HG03571 (cell line): ENCODE measurements around the gene CDK14.
"Not testable (repeated sequence)": the region's sequence is repeated elsewhere in the genome, so short reads cannot be mapped to it uniquely, and the experiment has no call there.

ENCODE experiments used
- ATAC-seq: cut with Tn5 transposase; IDR thresholded peaks from one replicate; pipeline ENCODE4 v1.9.1; 2021; ENCODE audit not compliant: unreplicated experiment

Gene CDK14

DNA sequence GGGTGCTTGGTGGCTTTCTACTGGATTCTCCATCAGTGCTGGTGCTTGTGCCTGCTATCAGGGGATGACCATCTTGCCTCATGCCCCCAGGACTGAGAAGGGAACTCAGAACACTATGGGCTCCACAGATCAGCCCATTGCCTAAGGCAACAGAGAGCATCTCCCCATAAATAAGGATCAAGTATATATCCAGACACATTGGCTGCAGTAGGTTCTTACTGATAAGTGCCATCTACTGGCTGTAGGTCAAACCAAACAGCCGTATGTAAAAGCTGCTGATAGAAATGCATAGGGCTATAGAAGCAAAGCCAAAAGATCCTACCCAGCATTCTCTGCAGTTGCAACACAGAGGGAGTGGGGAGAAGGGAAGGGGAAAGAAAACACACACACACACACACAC, 153.7 kb downstream of the CDK14 start:
- peak; percentile 61 for ATAC-seq

DNA sequence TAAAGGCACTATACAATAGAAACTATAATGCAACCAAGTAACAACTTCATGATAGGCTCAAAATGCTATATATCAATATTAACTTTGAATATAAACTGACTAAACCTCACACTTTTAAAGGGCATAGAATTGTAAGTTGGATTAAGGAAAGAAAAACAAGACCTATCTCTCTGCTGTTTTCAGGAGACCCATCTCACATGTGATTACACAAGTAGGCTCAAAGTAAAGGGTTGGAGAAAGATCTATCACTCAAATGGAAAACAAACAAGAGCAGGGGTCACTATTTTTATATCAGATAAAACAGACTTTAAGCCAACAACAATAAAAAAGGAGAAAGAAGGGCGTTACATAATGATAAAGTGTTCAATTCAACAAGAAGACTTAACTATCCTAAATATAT, 155.5 kb downstream of the CDK14 start:
- ATAC-seq: no peak

DNA sequence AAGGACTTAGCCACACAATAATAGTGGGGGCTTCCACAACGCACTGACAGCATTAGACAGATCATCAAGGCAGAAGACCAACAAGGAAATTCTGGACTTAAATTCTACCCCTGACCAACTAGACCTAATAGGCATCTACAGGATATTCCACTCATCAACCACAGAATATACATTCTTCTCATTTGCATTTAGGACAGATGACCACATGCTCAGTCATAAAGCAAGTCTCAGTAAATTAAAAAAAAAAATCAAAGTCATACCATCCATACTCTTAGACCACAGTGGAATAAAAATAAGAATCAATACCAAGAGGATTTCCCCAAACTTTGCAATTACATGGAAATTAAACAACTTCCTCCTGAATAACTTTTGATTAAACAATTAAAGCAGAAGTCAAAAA, 155.9 kb downstream of the CDK14 start:
- no peak for ATAC-seq

DNA sequence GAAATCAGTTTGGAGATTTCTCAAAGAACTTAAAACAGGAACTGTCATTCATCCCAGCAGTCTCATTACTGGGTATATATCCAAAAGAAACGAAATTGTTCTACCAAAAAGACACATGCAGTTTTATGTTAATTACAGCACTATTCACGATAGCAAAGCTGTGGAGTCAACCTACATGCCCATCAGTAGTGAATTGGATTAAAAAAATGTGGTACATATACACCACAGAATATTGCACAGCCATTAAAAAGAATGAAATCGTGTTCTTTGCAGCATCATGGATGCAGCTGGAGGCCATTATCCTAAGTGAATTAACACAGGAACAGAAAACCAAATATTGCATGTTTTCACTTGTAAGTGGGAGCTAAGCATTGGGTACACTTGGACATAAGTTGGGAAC, 158.9 kb downstream of the CDK14 start:
- no peak for ATAC-seq

DNA sequence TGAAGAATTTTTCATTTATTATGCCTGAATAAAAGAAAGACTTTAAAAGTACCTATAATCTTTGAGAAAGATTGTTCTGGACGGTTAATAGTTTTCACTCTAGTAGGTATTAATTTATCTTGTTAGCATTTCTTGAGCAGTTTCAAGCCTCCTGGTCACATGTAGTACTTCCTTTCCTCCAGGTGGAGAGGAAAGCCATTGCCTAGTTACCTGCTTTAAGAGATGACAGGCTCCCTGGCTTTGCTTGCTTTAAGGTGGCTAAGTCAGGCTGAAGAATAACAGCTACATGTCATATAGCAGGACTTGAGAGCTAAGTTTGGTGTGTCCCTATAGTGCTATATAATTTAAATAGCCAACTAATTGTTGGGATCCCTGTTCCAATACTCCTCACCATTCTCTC, 160.2 kb downstream of the CDK14 start:
- no peak for ATAC-seq

DNA sequence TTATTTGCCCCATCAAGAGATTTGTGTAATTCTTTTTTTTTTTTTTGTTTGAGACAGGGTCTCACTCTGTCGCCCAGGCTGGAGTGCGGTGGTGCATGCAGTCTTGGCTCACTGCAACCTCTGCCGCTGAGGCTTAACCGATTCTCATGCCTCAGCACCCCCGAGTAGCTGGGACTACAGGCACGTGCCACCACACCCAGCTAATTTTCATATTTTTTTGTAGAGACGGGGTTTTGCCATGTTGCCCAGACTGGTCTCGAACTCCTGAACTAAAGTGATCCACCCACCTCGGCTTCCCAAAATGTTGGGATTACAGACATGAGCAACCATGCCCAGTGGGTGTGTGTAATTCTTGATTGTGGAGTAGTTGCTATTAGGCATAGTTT, 161.4 kb downstream of the CDK14 start:
- ATAC-seq: peak; percentile 52

DNA sequence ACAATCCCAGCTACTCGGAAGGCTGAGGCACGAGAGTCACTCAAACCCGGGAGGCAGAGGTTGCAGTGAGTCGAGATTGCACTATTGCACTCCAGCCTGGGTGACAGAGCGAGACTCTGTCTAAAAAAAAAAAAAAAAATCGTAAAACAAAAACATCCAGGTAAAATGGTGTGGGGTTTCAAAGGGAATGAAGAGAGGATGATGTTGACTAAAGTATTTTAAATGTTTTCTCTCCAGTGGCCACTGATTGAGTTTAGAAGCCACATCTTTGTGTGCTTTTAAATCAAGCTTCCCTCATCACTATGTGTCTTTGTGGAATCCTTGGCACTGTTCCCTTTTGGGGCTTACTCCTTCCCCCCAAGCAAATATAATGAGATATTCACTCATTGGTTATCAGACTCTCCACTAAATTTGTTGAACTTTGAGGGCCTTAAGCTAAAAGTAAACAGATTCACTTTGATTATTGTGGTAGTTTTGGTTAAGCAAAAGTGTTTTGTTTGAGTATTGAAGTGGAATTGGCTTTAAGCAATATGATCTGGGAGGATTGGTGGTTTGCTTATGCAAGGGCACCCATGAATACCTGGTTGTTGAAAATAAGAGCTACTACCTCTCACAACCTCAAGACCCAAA, 162.9 kb downstream of the CDK14 start:
- ATAC-seq: no peak

DNA sequence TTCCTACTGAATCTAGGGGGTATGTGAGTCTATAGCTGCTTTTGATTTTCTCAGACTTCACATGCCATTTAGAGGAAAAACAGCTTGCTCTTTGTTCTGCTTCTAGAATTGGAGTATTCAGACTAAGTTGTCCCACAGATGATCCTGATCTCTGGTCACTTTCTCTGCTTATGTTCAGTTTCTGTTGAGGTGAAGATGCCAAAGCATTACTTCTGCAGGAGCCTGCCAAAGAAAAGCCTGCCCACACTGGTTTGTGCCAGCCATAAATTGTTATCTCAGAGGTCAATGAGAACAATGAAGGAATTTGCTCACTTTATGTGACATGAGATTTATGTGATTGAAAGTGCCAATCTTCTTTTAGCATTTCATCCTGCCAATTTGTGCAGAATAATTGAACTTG, 163.6 kb downstream of the CDK14 start:
- no peak for ATAC-seq

DNA sequence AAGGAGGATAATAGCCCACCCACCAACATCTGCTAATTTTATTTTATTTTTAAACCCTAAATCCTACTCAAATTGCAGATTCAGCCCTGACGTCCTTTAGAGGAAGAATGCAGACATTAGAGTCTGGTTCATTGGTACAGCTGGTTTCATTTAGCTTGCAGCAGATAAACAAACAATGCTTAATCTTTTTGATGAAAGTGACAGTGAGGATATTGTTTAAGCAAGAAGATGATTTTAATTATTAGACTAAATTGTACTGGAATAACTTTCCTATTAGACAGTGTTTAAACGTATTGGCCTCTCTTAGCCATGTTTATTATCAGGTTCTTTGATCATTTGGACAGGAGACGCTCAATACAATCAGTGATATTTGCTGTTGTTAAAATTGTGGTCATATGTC, 164.8 kb downstream of the CDK14 start:
- no peak for ATAC-seq

DNA sequence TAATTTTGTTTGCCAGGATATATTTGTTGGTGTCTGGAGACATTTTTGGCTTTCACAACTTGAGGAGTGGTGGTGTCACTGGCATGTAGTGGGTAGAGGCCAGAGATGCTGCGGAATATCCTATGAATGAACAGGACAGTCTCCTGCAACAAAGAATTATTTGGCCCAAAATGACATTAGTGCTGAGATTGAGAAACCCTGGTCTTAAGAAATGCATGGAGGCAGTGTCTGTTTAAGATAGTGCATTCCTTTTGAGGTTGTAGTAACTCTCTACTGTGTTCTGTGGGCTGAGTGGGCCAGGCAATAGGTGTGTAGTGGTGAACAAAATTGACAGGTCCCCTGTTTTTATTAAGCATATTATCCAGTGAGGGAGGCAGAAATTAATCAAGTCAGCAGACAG, 165.5 kb downstream of the CDK14 start:
- no peak for ATAC-seq

DNA sequence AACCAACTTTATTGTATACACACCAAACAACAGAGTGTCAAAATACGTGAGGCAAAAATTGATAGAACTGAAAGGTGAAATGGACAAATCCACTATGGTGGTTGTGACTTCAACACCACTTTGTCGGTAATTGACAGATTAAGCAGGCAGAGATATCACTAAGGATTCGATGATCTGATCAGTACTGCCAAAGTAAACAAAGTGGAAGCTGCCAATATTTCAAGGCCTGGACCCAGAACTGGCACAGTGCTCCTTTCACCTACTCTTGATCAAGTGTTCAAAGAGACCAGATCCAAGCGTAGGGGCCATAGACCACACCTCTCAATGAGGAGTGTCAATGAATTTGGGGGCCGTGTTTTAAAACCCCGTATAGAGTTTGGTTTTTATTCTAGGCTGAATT, 167.0 kb downstream of the CDK14 start:
- no peak for ATAC-seq

DNA sequence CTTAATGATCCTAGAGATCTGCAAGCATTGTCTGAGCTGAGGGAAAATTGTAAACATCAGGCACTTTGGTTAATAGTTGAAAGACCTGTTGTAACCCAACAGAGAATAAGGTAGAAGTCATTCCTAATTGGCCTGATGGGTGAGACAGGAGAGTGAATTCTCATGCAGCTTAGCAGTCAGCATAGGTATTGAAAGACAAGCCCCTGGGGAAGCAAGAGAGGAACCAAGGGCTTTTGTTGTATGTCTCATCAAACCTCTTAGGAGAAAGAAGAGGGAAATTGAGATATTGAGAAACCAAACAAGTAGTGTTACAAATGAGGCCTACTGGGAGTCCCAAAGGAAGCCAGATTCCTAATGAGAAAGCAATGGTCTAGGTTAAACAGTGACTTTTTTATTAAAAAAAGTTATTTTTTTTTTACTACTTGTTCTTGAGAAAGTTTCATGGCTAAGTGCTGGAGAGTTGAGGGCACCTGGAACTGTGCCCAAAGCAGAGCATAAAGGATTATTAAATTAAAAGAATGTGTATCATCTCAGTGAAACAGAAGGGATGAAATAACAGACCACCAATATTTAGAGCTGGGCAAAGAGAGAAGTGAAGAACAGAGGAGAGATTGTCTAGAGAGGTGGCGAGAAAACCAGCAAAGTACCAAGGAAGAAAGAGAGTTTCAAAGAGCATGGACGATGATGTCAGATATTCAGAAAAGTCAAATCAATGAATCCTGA, 168.9 kb downstream of the CDK14 start:
- ATAC-seq: no peak

DNA sequence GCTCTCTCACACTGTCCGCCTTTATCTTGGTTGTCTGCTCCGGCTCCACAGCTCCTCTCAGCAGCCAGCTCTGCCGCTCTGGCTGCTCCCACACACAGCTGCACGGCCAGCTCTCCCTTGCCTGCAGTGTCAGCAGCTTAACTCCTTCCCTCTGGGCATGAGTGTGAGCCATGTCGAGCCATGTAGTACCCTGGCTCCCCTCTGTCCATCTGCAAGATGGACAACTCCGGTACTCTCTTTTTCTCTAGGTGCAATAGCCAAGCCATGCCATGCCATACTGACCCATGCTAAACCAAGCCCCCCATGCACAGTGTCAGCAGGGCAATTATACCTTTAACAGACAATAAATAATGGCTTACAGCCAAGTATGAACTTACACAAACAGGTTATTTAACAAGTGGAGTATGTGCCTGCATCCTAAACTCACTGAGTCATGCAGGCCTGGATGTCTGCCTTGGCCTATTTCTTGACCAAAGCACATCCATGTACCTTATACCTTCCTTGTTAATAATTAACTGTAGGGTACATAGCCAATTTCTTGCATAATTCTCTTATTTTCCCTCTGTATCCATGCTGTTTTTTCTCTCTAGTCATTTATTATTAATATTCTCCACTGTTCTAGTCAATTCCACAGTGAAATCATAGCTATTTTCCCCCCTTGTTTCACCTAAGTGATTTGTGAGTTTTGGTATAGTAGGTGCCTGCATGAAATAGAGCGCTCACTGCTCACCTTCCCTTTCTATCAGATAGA, 170.9 kb downstream of the CDK14 start:
- ATAC-seq: no peak

DNA sequence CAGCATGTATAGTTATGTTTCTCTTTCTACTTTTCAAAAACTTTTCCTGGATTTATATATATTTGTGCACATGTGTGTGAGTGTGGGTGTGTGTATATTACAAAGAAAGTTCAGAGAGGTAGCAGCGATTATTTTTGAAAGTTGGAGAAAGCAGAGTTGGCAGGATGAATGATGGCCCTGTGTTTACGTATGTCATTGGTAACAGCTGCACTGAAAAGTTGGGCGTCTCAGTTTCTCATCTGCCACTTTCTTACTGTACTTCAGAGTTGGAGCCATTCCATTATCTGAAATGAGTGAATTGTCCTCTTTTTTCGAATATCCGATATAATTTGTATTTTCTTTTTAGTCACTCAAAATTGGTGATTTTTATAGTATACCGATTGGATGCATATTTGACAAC, 172.2 kb downstream of the CDK14 start:
- ATAC-seq: no peak

DNA sequence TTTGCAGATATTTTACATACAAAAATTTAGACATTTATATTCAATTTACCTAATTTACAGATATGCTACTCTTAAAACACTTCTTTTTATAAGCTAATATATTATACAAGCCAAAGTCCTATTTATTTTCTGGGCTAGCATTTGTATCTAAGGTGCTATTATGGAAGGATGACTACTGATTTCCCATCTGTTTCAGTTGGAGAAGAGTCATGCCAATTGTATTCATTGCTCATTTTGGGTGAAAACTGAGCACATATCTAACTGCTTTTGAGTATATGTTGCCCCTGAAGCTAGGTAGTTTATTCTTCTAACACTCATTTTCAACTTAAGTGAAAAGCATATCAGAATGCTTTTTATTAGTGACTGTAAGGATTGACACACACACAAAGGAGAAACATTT, 172.9 kb downstream of the CDK14 start:
- no peak for ATAC-seq

DNA sequence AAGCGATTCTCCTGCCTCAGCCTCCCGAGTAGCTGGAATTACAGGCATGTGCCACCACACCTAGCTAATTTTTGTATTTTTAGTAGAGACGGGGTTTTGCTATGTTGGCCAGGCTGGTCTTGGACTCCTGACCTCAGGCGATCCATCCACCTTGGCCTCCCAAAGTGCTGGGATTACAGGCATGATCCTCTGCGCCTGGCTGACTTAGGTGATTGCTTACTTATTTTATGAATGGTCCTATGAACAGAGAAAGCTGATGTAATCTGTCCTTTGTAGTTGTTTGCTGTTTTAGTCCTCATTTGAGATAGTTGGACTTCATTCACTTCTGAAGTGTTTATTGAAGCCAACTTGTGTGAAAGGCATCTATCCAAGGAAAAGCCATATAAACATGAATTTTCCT, 173.4 kb downstream of the CDK14 start:
- ATAC-seq: not testable (repeated sequence)

DNA sequence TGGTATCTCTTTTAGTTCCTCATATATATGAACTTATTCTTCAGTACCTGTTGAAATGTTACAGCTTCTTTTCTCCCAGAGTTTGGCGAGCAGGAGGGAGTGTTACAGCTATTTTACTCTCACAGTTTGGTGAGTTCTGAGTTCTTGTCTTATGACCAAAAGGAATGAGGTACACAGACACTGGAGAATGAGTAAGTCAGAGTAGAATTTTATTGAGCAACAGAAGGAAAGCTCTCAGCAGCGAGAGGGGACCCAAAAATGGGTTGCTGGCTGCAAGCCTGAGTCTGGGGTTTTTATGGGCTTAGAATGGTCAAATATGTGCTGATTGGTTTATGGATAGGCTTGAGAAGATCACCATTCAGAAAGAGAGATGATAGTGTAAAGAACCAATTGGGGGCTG, 175.2 kb downstream of the CDK14 start:
- ATAC-seq: no peak

DNA sequence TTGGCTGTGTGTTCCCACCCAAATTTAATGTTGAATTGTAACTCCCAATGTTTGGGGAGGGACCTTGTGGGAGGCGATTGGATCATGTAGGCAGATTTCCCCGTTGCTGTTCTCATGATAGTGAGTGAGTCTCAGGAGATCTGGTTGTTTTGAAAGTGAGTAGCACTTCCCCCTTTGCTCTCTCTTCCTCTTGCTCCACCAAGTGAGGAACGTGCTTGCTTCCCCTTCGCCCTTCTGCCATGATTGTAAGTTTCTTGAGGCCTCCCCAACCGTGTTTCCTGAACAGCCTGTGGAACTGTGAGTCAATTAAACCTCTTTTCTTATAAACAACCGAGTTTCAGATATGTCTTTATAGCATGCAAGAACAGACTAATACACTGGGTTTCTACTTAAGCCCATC, 176.3 kb downstream of the CDK14 start:
- ATAC-seq: no peak

DNA sequence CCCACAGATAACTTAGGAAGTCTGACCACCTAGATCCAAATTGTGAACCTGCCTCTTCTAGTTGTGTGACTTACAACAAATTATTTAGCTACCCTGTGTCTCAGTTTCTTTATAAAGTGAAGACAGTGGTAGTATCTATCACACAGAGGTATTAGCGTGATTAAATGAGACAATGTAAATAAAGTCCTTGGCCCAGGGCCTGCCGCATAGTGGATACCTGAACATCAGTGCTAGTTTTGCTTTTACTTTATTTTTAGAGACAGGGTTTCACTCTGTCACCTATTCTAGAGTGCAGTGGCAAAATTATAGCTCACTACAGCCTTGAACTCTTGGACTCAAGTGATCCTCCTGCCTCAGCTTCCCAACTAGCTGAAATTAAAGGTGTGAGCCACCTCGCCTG, 177.1 kb downstream of the CDK14 start:
- ATAC-seq: no peak

DNA sequence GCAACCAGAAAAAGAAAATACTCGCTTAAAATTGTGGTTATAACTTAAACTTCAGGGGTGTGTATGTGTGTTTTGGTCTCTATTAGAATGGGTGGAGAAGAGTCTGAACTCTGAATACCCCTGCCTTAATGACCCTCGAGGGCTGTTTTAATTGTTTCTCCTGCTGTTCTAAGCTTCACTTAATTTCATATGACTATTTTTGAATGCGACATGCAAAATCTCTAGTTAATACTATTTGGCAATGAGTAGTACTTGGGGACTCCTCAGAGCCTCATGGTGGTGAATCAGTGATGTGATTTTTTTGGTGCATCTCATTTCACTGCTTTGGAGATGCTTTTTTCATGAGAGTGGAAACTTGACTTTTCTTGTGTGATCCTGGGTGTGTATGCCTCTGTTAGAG, 178.6 kb downstream of the CDK14 start:
- ATAC-seq: no peak

DNA sequence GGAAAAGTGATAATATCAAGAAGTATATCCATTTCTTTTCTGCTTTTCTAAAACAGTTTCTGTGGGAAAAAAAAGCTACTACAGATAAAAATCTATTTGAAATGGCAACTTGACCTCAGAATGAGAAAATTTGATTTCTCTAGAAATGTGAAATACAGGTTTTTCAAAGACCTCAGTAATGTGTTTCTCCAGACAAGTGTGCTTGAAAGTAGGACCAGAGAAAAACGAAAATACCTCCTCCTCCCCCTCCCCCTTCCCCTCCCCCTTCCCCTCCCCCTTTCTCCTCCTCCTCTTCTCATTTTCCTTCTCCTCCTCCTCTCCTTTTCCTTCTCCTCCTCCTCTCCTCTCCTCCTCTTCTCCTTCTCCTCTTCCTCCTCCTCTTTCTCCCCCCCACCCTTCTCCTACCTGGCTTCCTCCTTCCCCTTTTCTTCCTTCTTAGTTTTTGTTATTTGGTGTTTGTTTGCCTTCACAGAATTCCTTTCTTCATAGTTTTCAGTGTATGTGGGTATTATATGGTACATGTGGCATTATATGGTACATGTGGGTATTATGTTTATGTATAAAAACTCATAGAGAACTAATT, 179.4 kb downstream of the CDK14 start:
- no peak for ATAC-seq

DNA sequence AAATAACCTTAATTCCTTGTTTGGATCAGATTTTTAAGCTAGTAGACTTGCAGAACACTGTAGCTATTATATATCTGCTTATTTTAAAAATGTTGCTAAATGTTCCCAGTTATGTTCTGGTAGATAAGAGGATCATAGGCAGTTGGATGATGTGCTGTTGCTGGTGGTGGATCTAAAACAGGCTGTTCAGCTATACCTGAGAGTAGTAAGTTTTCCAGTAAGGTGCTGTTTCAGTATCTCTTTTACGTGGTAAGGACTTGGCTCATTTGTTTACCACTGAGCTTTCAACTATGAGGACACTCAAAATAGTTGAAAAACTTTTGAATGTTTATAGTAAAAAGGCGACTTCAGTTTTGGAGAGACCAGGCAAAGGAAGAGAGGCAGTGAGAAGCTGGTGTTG, 180.9 kb downstream of the CDK14 start:
- ATAC-seq: no peak
